GOT3 (cell line): ENCODE data around the gene UTP11.
"Not testable (repeated sequence)": the region's sequence is repeated elsewhere in the genome, so short reads cannot be mapped to it uniquely, and the experiment has no call there.

Experiments
- DNase-seq: peaks from one replicate; lab custom pipeline; 2025; ENCODE audit warnings: mixed read lengths; lab: John Stamatoyannopoulos, UW

UTP11 gene

DNA sequence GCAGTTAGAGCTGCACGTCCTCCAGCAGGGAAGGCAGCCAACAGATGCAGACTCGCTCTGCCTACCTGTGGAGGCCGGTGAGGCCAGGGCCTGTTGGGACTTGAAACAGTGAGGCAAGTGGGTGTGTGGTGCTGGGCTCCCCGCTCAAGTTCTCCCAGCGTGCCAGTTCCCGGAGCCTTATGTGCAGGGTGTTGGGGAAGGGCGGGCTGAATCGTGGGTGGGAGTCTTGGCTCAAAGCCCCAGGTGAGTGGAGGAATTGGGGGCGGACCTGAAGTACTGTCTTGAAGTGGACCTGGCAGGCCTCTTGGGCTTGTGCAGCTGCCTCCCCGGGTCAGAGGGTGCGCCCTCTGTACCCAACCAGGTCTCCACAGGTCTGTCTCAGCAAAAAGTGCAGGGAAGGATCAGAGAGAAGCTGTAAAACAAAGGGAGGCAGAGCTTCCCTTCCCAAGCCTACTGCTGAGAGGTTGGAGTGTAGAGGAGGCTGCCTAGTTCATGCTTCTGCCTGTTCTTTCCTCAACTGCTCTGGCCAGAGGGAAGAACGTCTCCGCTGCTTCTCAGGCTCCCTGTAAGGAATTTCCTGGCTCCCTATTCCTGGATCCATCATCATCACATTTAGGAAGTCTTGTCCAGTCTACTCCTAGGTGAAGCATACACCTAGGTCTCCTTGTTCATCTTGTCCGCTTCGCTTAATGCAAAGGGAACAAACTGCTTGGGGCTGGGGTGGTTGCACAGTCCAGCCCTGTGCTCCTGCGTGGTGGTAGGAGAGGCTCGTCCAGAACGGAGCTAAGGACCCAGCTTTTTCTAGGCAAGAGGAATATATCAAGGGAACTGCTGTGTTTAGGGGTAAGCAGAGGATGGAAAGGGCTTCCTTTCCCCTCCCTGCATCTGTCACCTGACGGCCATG is 14.9 kb downstream of the UTP11 start:
- no peak for DNase-seq

DNA sequence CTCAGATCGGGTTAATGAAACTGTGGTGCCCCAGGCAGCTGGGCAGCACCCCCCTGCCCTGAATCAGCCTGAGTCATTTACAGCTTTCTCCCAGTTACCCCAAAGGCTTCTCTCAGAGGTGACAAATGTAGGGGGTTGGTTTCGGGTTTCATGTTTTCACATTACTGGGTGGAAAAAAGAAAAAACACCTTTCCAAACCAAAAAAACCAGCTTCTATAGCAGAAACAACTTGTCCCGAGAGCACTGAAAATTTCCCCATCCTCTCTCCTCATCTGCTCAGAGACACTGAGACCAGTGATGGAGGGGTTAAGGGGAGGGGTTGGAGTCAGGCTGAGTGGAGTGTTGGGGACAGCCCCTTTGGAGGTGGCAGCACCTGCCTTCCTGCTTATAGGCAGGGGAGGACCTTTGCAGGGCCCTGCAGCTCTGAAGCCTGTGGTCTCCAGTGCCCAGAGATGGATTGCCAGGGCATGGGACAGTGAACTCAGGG is 15.6 kb downstream of the UTP11 start:
- no peak for DNase-seq

DNA sequence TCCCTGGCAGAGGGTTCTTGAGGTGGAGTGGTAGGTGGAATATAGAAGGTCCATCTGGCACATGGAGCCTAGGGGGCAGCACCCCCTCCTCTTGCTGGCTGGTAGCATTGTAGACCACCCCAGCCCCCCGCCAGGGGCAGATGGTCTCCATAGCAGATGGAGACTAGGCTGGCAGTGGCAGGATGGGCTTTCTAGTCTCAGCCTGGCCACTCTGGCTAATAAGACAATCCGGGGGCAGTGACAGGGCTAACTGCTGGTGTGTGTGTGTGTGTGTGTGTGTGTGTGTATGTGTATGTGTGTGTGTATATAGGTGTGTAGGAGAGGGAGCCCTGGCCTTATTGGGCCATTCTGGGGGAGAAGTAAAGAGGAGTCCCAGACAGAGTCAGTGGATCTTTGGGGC is 16.1 kb downstream of the UTP11 start:
- DNase-seq: no peak

DNA sequence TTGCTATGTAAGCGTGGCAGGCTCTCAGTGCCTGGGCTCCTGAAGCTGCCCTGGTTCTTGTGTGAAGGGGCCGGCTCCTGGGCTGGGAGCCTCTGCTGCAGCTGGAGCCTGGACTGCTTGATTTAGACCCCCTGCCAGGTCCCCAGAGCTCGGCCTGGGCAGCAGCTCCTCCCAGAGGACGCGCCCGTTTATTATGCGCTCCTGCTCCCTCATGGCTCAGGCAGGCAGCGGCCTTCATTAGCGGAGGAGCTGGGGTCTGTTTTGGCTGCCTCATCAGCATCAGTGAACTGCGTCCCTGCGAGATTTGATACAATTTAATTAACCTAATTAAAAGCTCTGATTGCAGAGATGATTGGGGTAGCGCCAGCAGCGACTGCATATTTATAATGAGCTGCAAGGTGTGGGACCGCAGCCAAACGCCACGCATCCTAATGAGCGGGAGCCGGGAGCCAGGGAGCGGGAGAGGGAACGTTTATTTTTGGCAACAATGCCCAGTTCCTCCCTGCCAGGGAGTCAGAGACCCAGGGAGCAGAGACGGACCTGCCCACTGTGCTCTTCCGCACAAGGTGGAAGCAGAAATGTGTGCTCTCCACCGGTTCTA is 16.6 kb downstream of the UTP11 start:
- DNase-seq: no peak

DNA sequence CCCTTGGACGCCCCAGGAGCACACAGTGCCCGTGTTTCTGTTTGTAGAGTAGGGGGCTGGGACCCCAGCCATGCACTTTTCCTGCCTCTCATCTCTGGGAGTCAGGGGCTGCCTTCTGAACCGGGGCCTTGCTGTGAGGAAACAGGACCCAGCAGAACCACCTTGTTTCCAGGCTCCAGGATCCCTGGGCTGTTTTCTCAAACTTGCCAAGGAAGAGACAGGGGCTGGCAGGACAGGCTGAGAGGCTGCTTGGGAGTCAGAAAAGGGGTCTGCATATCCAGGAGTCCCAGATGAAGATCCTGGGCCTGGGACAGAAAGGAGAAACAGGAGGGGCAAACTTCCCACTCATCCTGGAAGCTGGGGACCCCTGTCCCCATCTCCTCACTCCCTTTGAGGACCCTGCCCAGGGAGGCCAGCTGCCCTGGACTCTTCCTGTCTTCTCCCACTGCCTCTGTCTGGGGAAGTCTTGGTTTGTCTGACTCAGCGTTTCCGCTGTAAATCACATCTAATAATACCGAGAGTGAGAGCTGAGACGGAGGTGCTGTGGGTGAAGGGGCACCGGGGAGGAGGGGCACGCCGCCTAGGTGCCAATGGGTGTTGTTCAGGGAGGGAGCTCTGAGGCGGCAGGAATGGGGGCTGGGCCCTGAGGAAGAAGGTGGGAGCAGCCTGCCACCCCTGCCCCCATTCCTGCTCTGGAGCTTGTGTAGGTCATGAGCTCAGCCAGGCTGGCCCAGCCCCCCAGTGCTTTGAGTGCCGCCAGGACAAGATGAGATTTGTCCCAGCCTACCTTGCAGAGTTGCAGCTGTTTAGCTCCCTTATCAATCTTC is 17.4 kb downstream of the UTP11 start:
- DNase-seq: no peak

DNA sequence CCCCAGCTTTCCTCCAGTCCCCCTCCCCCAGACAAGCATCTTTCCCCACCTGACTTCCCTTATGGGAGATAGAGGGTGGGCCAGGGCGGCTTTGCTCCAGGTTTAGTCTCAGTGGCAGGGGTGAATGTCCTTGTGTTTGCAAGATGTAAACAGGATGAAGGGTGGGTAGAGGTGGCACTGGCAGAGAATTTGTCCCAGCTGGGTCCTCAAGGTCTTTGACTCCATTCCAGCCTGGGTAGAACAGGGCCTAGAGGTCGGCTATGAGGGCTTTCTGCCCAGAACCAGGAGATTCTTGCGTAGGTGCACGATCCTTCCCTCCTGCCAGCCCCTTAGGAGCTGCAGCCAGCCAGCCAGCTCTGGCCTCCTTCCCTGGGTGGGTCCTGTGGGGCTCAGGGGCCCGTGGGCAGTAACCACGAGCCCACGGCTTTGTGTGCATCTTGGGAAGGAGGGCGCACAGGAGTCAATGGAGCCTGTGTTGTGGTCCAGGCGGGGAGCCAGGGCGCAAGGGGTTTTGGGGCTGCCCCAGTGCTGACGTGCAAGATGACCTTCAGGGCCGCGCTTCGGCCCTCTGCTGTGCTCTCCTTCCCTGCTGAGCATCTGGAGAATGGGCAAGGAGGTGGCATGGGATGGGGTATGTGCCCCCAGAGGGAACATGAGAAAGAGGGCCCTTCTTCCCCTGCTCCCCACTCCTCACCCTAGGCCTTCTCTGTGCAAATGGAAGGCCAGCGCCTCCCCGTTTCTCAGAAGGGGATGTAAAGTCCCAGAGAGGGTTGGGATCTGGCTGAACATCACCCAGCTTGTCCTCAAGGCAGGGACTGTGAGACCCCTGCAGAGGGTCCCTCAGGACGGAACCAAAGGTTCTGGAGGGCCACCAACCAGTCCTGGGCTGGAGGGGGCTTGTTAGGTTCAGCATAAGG is 18.3 kb downstream of the UTP11 start:
- no peak for DNase-seq

DNA sequence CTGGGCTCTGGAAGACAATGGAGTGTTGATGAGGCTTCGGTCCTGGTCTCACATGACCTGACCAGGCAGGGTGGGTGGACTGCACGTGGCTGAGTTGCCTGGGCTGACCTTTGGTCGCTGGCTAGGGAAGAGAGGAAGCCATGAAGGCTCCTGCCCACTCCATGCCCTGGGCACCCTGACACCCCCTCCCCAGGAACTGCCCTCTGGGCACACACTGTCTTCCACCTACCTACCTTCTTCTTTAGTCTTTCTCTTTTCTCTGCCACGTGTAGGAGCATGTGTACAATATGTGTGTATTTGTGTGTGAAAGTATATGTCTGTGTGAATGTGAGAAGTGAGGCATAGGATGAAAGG is 19.0 kb downstream of the UTP11 start:
- no peak for DNase-seq

DNA sequence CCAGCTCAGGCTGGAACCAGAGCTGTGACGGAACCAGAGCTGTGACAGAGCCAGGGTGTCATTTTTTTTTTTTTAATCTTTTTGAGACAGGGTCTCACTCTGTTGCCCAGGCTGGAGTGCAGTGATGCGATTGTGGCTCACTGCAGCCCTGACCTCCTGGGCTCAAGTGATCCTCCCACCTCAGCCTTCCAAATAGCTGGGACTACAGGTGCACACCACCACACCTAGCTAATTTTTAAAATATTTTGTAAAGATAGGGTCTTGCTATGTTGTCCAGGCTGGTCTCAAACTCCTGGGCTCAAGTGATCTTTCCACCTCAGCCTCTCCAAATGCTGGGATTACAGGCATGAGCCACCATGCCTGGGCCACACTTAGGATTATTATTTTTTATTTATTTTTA is 20.5 kb downstream of the UTP11 start:
- not testable (repeated sequence) for DNase-seq

DNA sequence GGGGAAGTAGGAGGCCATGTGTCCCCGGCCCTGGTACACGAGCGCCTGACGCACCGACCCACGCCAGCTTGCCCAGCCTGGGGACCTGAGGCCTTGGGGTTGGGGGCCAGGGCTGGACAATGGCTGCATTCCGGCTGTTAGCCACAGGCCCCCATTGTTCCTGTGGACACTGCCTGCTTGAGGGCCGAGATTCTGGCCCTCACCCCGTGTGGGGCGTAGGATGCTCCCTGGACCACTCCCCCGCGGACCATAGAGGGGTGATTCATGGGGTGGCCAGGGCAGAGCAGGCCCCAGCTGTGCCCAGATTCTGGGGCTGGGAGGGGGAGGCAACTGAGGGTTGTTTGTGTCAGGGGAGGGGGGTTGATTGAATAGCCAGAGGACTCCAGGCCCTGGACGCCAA is 22.3 kb downstream of the UTP11 start:
- no peak for DNase-seq

DNA sequence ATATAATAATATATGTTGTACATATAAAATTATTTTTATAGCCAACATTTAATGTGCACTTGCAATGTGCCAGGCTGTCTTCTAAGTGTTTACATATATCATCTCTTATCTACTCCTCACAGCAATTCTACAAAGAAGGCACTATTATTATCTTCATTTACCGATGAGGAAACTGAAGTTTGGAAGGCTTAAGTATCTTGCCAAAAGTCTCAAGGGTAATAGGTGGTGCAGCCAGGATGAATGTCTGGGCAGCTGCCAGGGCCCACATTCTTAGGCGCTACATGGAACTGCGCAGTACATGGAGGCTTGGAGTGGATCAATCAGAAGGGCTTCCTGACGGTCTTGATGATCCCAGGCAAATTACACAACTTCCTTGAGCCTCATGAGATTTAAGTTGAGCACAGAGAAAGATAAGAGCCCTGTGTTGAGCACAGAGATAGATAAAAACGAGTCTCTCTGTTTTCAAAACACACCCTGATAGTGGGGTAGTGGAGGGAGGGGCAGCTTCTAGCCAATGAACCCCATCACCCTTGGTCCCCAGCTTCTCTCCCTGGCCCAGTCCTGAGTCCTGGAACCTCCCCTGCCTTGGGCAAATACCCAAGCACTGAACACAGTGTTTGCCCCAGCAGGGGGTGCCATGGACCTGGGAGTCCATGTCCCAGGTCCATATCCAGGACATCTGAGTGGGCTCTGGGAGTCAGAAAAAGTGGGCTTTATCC is 24.8 kb downstream of the UTP11 start:
- no peak for DNase-seq

DNA sequence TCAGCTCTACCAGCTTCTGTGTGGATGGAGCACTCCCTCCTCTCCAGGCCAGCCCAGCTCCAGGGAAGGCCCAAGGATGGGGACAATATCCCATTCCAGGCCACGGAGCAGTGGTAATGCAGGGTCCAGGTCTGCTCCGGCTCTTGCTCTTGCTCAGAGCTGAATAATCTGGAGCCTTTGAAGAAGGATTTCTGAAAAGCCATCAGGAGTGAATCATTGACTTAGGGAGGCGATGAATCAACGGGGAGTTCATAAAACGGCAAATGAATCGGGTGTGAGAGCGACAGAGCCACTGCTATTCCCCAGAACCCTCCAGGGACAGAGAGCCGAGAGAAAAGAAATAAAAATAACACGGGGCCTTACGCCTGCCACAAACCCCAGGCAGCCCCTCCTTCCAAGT is 26.3 kb downstream of the UTP11 start:
- no peak for DNase-seq

DNA sequence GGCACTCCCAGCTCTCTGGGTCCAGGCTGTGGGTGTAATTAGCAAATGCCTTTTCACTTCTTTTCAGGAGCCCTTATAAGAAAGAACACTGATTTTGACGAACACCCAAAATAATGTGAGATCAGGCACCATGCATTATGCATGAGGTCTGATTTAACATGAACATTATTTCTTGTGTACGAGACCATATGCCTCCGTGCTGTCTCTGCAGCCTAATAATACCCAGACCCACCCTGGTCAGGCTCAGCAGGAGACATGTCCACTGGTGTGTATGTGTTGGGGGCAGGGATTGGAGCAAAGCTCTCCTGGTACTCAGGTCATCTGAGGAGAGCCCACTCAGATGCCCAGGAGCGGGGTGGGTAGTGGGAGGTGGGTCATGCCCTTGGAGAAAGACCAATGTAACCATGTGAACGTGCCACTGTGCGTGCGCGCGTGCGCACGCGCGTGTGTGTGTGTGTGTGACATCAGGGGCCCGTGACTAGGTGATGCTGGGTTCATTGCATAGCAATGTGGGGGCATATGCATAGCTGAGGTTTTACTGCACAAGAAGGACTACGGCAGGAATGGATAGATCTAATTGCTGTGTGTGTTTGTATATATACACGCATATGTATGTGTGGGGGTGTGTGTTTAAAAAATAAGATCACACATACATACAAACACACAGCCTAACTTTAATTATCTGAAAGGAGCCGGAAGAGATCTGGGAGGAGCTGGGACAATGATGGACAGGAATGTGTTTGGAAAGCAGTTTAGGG is 27.0 kb downstream of the UTP11 start:
- DNase-seq: no peak

DNA sequence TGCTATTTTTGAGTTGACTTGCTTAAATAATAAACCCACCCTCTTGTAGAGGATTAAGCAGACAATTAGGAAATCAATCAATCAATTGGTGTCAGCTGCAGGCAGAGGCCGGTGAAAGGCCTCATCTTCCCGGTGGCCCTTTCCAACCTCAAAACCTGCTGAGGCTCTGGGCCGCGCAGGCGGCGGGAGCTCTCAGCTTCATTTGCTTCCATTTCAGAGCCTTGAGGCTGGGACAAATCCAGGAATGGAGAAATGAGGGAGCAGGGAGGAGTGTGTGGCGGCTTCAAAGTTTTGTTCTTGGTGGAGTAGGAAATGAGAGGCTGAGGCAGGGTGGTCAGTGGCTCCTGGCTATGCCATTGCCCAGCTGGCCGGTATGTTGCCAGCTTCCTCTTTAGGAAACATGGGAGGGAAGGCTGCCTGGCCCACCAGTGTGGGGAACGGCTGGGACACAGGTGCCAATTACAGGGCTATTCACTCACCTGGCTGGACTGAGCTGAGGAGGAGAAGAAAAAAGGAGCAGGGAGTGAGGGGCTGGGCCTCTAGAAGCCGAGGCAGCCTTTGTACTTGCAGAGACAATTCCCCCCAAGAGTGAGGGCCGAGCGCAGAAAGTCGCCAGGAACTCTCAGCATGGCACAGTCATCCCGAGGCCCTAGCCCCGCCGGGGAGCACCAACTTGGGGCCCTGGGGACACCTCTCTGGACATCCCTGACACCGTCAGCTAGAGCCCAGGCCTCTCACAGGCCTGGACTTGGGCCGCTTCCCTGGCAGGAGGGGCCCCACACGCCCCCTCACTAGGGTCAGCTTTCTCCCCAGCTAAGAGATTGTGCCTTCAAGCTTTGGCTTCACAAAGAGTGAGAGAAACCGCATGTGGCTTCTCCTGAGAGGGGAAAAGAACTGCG is 29.7 kb downstream of the UTP11 start:
- DNase-seq: no peak

DNA sequence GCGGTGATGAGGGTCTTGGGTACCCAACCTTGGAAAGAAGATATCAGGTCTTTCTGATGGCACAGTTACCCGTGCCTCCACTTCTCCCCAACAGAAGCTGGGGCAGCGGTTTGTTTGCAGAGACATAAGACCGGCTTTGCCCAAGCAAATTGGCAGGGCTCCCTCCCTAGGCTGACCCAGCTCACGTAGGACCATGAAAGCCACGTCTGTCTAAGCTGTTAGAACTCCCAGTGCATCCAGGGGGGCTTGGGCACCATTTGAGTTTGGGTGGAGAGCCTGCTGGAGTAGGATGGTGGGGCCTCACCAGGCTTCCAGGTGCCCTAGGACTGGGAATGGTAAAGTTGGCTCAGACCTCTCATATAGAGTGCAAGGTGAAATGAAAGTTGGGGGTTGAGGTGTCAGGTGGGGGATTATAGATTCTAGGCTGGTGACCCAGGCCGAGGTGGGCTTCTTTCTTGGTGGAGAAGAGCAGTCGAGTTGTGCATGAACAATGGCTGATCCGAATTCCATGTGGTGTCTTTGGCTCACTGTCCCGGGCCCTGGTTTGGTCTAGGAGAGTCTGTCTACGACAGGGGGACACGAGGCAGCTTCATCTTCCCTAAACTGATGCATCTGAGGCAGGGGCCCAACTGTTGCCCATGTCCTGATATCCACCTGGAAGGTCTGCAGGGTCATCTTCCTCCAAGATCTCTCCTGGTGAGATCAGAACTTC is 30.7 kb downstream of the UTP11 start:
- DNase-seq: no peak

DNA sequence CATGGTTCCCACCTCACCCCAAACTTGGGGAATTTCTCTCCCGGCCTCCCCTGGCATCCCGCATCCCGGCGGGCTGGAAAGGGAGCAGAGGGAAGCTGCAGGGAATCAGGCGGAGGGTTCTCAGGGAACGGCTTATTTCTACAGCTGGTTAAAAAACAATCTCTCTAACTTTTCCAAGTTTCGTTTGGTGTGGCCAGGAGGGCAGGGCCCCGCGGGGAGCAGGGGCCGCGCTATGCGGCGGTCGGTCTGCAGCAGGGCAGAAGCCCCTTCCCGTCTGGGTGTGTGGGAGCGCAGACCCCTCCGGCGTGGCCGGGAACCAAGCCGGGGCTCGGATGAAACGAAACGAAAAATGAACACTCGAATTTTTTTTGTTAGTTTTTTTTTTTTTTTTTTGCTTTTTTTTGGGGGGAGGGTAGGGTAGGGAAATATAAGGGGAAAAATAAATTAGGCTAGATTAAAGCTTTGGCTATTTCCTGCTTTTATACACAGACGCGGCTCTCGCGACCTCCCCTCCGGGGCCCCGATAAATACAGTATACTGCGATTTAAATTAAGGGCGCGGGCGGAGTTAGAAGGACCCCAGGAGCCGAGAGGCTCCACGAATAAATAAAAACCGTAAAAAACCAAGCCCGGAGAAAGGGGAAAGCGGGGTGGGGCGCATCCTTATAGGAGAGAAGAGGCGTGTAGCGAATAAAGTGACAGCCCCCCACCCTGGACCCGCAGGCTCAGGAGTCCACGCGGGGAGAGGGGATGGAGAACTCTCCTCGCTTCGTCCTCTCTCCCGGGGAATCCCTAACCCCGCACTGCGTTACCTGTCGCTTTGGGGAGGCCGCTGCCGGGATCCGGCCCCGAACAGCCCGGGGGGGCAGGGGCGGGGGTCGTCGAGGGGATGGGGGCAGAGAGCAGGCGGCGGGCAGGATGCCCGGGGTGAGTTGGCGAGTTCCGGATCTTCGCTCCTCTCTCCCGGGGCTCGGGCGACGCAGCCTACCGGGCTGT is 32.0 kb downstream of the UTP11 start:
- no peak for DNase-seq

DNA sequence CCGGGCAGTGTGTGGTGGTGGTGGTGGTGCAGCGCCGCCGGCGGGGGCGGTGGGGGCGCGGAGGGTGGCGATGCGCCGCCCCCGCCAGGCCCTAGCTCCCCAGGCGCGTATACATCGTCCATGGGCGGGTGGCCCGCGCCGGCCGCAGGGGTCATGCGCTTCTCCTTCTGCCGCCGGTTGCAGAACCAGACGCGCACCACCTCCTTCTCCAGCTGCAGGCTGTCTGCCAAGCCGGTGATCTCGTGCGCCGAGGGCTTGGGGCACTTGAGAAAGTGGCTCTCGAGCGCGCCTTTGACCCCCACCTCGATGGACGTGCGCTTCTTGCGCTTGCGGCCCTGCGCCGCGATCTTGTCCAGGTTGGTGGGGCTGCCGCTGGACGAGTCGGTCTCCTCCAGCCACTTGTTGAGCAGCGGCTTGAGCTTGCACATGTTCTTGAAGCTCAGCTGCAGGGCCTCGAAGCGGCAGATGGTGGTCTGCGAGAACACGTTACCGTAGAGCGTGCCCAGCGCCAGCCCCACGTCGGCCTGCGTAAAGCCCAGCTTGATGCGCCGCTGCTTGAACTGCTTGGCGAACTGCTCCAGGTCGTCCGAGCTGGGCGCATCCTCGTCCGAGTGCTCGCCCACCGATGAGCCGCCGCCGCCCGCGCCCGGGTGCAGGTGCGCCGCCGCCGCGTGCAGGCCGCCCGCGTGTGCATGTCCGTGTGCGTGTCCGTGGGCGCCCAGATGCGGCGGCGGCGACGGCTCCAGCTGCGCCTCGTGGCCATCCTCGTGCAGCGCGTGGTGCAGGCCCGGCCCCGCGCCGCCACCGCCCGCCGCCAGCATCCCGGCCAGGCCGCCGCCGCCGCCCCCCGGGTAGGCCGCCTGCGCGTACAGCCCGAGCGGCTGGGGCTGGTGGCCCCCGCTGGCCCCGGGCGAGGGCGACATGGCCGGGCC is 33.1 kb downstream of the UTP11 start:
- DNase-seq: no peak
